ENCODE measurements around the gene ZSCAN10.

- TF ChIP-seq CTCF (conservative IDR thresholded peaks at IDR 0.05; ENCODE audit: low read depth, low read length) (no peak), EZH2 (IDR thresholded peaks at IDR 0.05; ENCODE audit: low read length, unreplicated experiment) (no peak), EZH2phosphoT487 (IDR thresholded peaks at IDR 0.05; ENCODE audit: borderline replicate concordance, low read length) (no peak)
These were observed 46.6 kb upstream of the ZSCAN10 start for GRCh38 chr16:3145660-3146059.

All from PC-3 (cell line).